Measurements from ENCODE around the gene RAB19.

GRCh38 chr7:140369294-140369693 lies 34.6 kb upstream of the RAB19 start:
- no peak for TF ChIP-seq POLR2A (IDR thresholded peaks at IDR 0.05)
- TF ChIP-seq, protein P1, sequence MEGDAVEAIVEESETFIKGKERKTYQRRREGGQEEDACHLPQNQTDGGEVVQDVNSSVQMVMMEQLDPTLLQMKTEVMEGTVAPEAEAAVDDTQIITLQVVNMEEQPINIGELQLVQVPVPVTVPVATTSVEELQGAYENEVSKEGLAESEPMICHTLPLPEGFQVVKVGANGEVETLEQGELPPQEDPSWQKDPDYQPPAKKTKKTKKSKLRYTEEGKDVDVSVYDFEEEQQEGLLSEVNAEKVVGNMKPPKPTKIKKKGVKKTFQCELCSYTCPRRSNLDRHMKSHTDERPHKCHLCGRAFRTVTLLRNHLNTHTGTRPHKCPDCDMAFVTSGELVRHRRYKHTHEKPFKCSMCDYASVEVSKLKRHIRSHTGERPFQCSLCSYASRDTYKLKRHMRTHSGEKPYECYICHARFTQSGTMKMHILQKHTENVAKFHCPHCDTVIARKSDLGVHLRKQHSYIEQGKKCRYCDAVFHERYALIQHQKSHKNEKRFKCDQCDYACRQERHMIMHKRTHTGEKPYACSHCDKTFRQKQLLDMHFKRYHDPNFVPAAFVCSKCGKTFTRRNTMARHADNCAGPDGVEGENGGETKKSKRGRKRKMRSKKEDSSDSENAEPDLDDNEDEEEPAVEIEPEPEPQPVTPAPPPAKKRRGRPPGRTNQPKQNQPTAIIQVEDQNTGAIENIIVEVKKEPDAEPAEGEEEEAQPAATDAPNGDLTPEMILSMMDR (IDR thresholded peaks at IDR 0.05), result no peak
- TF ChIP-seq EP300 (IDR thresholded peaks at IDR 0.05), result no peak
